NK-92 (cell line): ENCODE results near the gene DPH2.

Experiments used
- DNase-seq: peaks from one replicate; lab custom pipeline; 2025; ENCODE audit not compliant: unreplicated experiment; lab: John Stamatoyannopoulos, UW

Gene DPH2, protein sequence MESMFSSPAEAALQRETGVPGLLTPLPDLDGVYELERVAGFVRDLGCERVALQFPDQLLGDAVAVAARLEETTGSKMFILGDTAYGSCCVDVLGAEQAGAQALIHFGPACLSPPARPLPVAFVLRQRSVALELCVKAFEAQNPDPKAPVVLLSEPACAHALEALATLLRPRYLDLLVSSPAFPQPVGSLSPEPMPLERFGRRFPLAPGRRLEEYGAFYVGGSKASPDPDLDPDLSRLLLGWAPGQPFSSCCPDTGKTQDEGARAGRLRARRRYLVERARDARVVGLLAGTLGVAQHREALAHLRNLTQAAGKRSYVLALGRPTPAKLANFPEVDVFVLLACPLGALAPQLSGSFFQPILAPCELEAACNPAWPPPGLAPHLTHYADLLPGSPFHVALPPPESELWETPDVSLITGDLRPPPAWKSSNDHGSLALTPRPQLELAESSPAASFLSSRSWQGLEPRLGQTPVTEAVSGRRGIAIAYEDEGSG

DNA sequence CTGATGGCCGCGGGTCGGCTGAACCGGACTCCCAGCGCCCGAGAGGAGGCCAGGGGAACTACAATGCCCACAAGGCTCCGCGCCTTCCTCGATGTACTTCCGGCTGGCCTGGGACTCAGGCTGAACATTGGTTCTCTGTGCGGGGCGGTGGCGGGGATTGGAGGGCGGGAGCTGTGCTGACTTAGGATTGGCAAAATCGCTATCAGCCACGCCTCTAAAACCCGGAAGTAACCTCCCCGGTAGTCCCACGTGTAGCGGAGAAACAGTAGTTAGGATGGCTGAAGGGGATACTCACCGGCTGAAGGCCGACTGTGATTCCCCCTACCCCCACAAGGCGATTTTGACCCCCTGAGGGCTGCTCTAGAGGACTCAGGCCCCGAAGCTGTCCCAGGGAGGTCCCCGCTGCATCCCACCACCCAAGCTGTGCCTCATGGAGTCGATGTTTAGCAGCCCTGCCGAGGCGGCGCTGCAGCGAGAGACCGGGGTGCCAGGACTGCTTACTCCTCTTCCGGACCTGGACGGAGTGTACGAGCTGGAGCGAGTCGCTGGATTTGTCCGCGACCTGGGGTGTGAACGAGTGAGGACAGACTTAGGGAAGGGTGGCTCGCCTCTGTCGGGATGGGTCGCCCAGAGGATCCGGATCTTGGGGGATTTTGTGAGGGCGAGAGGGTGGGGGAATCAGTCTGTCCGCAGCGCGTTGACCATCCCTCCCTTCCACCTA lies at the start of gene DPH2:
Gene DPH2, plus strand, starts transcription at position 265 of the 721 bp plus-strand sequence. Its CDS starts 166 bp downstream, at position 431.
- peak; percentile 79 for DNase-seq

DNA sequence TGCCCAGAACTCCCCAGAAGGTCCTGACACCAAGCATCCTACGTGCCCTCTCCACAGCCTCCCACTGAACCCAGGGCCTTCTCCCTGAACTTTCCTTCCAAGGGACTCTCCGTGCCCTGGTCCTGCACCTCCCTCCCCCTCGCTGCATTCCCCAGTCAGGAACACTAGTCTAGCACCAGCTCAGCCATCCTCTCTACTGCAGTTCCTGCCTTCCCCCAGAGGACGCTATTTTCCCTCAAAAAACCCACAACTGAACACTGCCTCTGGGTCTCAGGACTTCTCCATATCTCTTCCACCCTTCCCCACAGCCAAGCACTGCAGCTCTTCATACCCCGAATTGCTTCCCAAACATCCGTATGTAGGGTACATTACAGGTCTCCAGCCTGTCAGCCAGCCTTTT lies 48.8 kb upstream of the DPH2 start:
- DNase-seq = no peak

DNA sequence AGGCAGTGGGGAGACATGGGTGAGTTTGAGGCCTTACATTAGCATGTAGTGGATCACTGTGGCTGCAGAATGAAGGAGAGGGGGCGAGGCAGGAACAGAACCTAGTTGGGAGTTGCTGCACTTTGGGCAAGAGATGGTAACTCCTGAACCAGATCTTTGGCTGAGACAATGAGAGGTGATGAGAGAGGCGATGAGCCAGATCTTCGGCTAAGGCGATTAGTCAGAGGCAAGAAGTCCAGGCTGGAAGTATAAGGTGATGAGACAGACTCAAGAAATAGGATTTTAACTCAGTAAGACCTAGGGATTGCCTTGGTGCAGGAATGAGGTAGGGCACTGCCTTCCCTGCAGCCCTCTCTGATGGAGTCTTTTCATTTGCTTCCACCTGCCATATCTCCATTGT lies 45.3 kb upstream of the DPH2 start:
- DNase-seq = no peak

DNA sequence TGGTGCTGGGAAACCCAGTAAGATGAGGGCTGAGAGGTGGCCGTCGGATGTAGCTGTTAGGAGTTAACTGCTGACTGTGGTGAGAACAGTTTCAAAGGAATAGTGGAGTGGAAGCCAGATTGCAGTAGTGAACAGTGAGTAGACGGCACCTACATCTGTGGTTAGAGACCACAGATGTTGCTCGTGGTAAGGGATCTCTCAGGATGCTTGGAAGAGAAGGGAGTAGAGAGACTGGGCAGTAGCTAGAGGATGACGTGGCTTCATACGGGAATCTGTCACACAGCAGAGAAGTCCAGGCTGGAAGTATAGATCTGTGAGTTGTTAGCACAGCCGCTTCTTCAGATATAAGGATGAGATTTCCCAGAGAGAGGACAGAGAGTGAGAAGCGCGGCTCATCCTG lies 44.0 kb upstream of the DPH2 start:
- no peak for DNase-seq

DNA sequence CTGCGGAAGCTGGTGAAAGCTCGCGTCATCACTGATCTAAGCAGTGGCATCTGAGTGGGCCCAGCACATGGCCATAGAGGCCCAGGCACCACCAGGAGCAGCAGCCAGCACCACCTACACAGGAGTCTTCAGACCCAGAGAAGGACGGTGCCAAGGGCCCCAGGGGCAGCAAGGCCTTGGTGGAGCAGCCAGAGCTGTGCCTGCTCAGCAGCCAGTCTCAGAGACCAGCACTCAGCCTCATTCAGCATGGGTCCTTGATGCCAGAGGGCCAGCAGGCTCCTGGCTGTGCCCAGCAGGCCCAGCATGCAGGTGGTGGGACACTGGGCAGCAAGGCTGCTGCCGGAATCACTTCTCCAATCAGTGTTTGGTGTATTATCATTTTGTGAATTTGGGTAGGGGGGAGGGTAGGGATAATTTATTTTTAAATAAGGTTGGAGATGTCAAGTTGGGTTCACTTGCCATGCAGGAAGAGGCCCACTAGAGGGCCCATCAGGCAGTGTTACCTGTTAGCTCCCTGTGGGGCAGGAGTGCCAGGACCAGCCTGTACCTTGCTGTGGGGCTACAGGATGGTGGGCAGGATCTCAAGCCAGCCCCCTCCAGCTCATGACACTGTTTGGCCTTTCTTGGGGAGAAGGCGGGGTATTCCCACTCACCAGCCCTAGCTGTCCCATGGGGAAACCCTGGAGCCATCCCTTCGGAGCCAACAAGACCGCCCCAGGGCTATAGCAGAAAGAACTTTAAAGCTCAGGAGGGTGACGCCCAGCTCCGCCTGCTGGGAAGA lies 39.5 kb upstream of the DPH2 start:
- DNase-seq = no peak

DNA sequence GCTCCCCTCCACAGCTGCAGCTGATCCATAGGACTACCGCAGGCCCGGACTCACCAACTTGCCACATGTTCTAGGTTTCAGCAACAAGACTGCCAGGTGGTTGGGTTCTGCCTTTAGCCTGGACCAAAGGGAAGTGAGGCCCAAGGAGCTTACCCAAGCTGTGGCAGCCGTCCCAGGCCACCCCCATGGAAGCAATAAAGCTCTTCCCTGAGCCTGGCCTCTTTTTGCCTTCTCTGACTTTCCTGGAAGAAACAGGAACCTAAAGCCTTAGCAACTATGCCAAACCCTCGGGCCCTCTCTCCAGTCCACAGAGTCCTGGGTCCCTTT lies 38.9 kb upstream of the DPH2 start:
- DNase-seq = no peak

DNA sequence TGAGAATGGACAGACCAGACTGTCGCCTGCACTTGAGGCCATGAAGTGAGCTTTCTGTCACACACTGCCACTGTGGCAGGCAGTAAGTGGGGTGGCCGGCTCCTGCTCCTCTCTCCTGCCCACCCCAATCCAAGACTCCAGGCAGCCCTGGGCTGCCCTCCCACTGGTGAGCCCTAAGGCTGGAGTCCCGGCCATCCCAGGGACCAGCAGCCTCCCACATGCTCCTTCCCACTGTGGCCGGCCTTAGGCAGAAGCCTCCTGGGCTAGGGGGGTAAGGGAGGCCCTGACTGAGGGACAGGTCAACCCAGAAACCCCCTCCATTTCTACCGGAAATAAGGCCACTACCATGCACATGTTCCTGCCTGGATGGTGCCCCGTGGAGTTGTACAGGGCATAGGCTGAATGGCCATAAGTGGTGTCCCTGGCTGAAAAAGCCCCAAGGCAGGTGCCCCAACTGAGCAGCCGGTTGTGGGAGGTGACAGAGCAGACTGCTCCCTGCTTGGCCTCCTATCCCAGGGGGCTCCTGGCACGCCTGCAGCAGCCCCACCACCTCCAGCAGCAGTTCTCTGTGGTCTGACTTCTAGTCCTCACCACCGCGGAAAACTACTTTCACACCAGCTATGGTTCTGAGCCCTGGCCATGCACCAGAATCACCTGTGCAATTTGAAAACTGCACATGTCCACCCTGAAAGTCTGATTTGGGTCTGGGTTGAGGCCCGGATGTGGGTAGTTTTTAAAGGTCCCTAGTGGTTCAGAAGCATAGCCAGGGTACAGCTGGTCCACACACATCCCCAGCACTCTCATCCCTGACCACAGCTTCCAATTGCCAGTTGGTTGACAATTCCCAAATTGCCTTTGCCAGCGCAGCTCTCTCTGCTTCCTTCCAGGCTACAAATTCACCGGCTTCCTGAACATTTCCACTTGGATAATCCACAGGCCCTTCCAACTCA lies 37.8 kb upstream of the DPH2 start:
- DNase-seq = no peak

DNA sequence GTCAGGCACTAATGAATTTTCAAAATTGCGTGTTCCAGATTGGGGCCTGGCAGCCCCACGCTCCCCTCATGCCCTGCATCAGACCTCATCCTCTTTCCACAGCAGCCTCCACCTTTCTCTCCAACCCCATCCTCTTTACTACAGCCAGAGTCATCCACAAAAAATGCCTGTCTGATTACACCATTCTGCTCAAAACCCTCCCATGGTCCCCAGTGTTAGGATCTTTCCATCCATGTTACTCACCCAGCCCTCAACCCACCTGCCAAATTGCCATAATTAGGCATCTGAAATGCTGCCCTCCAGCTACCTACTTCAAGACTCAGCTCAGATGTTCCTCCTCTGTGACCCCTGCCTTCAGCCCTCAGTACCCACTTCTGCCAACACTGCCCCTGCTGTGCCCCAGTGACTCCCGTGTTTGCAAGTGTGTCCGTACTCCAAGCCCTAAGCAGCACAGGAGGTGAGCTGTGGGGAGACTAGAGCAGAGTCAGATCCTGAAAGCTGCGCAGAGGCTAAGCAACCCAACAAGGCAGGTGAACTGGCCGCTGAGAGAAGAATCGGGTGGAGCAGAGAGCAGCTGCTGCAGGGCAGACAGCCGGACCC lies 36.9 kb upstream of the DPH2 start:
- DNase-seq = no peak

DNA sequence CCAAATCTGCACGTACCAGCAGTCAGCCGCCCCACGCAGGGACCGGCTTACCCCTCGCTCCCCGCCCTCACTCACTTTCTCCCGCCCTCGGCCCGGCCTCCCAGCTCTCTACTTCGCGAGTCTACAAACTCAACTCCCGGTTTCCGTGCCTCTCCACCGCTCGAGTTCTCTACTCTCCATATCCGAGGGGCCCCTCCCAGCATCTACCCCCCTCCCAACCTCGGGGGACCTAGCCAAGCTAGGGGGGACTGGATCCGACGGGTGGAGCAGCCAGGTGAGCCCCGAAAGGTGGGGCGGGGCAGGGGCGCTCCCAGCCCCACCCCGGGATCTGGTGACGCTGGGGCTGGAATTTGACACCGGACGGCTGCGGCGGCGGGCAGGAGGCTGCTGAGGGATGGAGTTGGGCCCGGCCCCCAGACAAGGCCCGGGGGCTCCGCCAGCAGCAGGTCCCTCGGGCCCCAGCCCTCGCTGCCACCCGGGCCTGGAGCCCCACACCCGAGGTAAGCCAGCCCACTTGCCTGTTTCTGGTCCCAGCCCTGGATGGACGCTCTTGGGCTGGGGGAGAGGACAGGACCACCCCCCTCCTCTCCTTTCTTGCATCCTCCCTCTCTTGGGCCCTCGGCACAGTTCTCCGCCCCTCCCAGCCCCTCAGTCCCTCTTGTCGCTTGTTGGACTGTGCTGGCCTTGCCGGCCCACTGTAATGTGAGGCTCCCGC lies 36.3 kb upstream of the DPH2 start, which contains the start of gene ARTN:
Gene ARTN, plus strand, starts transcription at position 416 of the 715 bp plus-strand sequence. CDS start 1,856 bp downstream, outside the sequence.
- DNase-seq = no peak

DNA sequence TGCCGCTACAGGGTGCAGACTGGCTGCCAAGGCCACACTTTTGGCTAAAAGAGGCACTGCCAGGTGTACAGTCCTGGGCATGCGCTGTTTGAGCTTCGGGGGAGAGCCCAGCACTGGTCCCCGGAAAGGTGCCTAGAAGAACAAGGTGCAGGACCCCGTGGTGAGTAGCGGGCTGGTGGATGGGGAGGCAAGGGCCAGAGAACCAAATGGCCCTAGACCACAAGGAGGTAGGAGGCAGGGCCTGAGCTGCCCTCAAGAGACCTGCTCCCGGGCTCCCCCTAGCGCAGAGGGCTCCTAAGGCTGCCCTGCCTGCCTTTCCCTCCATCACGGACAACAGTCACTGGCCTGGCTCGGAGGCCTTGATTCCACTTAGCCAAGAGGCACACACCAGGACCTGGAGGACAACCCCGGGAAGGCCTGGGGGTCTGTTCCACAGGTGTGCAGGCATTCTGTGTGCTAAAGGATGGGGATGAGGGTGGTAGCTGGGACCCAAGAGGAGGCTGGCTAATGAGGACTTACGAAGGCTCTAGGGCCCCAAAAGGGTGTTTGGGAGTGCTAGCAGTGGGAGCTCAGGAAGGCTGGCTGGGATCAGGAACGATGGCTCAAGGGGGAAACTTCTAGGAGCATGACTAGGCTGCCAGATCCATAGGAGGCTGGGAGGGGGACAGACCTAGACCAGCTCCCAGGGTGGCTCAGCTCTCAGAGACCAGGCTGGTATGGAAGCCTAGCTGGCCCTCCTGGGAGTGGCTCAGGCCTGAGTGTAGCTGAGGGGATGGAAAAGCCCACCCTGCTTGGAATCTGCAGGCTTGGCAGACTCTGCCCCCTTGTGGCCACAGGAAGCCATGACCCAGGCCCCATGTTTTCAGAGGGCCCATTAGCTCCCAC lies 35.5 kb upstream of the DPH2 start:
- no peak for DNase-seq

DNA sequence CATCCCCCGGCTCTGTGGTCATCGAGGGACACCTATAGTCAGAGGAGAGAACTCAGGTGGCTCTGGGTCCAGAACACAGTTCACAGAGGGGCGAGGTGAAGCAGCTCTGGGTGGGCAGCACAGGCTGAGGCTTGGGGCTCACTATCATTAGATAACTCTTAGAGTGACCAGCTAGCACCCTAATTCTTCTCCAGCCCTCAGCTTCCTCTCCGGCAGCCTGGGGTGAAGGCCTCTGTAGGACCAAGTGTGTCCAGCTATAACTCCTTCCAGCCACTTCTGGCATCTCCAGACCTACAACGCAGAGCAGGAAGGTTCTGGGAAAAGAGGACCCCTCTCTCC lies 34.9 kb upstream of the DPH2 start:
- DNase-seq = no peak

DNA sequence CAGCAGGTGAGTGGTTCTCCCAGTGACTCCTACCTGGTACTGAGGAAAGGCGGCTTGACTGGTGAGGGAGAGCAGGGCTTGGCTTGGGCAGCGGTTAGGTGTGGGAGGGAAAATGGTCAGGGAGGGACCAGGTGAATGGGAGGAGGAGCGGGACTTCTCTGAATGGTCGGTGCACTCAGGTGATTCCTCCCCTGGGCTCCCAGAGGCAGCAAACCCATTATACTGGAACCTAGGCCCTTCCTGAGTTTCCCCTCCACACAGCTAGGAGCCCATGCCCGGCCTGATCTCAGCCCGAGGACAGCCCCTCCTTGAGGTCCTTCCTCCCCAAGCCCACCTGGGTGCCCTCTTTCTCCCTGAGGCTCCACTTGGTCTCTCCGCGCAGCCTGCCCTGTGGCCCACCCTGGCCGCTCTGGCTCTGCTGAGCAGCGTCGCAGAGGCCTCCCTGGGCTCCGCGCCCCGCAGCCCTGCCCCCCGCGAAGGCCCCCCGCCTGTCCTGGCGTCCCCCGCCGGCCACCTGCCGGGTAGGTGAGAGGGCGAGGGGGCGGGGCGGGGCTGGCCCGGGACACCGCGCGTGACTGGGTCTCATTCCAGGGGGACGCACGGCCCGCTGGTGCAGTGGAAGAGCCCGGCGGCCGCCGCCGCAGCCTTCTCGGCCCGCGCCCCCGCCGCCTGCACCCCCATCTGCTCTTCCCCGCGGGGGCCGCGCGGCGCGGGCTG lies 33.9 kb upstream of the DPH2 start:
- no peak for DNase-seq

DNA sequence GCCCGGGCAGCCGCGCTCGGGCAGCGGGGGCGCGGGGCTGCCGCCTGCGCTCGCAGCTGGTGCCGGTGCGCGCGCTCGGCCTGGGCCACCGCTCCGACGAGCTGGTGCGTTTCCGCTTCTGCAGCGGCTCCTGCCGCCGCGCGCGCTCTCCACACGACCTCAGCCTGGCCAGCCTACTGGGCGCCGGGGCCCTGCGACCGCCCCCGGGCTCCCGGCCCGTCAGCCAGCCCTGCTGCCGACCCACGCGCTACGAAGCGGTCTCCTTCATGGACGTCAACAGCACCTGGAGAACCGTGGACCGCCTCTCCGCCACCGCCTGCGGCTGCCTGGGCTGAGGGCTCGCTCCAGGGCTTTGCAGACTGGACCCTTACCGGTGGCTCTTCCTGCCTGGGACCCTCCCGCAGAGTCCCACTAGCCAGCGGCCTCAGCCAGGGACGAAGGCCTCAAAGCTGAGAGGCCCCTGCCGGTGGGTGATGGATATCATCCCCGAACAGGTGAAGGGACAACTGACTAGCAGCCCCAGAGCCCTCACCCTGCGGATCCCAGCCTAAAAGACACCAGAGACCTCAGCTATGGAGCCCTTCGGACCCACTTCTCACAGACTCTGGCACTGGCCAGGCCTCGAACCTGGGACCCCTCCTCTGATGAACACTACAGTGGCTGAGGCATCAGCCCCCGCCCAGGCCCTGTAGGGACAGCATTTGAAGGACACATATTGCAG lies 33.2 kb upstream of the DPH2 start:
- no peak for DNase-seq

DNA sequence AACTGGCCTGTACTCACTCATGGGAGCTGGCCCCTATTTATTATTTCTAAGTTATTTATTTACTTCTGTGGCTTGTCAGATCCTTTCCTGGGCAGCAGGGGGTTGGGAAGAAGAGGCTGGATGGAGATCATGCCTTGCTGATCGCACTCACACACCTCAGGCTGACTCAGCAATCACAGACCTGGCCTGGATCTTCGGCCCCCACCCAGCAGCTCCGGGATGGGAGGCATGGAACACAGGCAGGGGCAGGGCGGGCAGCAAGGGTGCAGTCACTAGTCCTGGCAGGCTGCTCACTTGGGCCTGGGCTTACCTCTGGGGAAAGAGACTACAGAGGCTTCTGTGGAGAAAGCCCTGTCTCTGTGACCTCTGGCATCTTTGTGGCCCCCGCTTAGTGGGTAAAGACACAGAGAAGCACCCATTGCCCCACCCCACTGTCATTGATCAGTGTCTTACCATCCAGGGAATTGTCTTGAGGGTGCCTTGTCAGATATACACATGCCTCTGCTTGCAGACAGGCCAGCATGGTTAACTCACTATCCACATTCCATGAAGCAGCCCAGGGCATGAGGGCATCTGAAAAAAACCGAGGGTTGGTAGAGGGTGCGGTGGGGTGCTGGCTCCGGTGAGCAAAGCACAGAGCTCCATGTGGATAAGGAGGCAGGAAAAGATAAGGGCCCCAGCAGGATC lies 32.5 kb upstream of the DPH2 start:
- no peak for DNase-seq

DNA sequence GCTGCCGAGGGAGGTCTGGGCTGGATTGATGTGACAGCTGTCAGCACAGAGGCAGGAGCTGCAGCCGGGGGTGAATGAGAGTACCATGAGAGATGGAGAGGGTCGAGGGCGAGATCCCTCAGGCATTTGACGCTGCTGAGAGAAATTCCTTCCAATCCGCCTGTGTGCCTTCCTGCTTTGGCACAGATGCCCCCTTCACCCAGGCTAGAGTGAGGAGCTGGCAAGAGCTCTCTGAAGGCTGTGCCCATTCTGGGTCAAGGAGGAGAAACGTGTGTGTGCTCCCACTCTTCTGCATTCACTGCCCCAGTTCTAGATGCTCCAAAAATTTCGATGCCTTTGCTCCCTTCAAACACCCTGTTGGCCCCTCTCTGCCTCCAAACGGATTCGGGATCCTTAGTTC lies 31.4 kb upstream of the DPH2 start:
- DNase-seq = no peak

DNA sequence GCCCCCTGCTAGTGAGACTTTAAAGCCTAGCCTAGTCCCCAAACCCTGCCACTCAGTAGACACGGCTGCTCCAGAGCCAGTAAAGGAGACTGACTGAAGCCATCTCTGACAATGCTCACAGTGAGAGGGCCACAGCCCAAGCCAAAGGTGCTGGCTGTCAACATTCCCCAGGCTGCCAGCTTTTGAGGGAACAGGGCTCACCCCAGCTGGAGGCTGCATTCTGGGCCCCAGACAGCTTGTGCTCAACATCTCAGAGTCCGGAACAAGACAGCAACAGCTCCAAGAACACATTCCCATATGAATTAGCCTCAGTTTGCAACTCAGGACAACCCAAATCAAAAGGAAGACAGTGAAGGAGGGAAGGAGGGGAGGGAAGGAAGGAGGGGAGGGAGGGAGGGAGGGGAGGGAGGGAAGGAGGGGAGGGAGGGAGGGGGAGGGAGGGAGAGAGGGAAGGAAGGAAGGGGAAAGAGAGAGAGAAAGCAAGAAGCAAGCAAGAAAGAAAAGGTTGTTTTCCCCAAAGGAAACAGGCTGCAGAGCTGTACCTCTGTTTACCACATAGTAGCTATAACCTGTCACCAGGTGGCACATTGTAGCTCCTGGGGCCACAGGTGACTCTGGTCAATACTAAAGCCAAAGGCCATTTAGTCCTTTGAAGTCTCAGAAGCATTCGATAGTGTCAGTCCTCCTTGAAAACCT lies 30.8 kb upstream of the DPH2 start:
- no peak for DNase-seq
